Uterus (tissue), 4 donors: ENCODE measurements around the gene KRT15. TPM values are rescaled to one million over a fixed set of nuclear protein-coding genes. Genes with fewer than 3 reads are reported as not detected.

ENCODE experiments used
- DNase-seq, 2 donors: peaks; one replicate each; pipeline ENCODE4 v3.0.0-alpha.2; 2019 to 2020
- H3K27ac ChIP-seq, 2 donors: fragments of 200-600 bp; sonication (generic); 1 replicate in 1 of 2; 2 replicates in 1 of 2; pipeline ENCODE4 v1.5.1; 2016 to 2018
- H3K27me3 ChIP-seq, 2 donors: fragments of 200-600 bp; sonication (generic); one replicate each; pipeline ENCODE4 v1.5.1; 2018 to 2019; ENCODE audit warnings: control low read depth in 1 of 2
- H3K36me3 ChIP-seq, 2 donors: fragments of 200-600 bp; sonication (generic); one replicate each; pipeline ENCODE4 v1.5.1; 2019; ENCODE audit warnings: control low read depth in 1 of 2
- H3K4me1 ChIP-seq, 2 donors: fragments of 200-600 bp; sonication (generic); one replicate each; pipeline ENCODE4 v1.5.1; 2018 to 2019; ENCODE audit warnings: control low read depth in 1 of 2
- H3K4me3 ChIP-seq, 2 donors: fragments of 200-600 bp; sonication (generic); 1 replicate in 1 of 2; 2 replicates in 1 of 2; pipeline ENCODE4 v1.5.1; 2018 to 2019; ENCODE audit warnings: mild to moderate bottlenecking in 1 of 2
- H3K9me3 ChIP-seq, 2 donors: fragments of 200-600 bp; sonication (generic); one replicate each; pipeline ENCODE4 v1.5.1; 2019; ENCODE audit warnings: control low read depth in 1 of 2
- POLR2A ChIP-seq, 2 donors: fragments of 450-650 bp; IDR thresholded peaks; one replicate each; pipeline ENCODE4 v1.6.1; 2016; ENCODE audit warnings: antibody characterized with exemption in 2 of 2, mild to moderate bottlenecking in 1 of 2, moderate library complexity in 1 of 2
- intact Hi-C: fragments of 100-400 bp; cut with DNase I; formaldehyde crosslinking; loops from one replicate; pipeline ENCODE4 v1.15.1; 2023; ENCODE audit warnings: low total_unique reads
- total RNA-seq, 4 donors: library from RNA; depleted of rRNA in 3 of 4; stranded (reverse); fragments of >200 nt in 3 of 4; gene quantifications; one replicate each; pipeline versions ENCODE4 v1.1.0 to v1.2.4, GENCODE V29; 2014 to 2023
- TF ChIP-seq, protein P1 (sequence below), 4 experiments: fragments of 200-600 bp in 2 of 4; fragments of 450-650 bp in 2 of 4; sonication (generic) in 2 of 4; IDR thresholded peaks; one replicate each; pipeline ENCODE4 v1.5.1; 2016 to 2019; ENCODE audit warnings: antibody characterized with exemption in 4 of 4, mild to moderate bottlenecking in 2 of 4, moderate library complexity in 1 of 4
- donor health status: DM: yes; HTN: yes; CAD: no.

The KRT15 gene
- total RNA-seq, 4 donors from 2014 or later, result 0.41 to 11.5 (median 1.6) TPM; not detected in 1

- Histone ChIP-seq H3K27ac (no peak overlapping the region), H3K9me3 (no peaks in the 10 kb centered on the region), H3K4me3 (no peak overlapping the region), H3K27me3 (no peaks in the 10 kb centered on the region), H3K4me1 (peaks cover 0 to 8% of the 10 kb centered on the region in 2 donors), H3K36me3 (no peaks in the 10 kb centered on the region)
- intact Hi-C loops, result loop anchor here (5.0 kb wide), 1 partner anchor 94 kb away; no protein-coding TSS in a partner anchor
- no peak for DNase-seq
- no peak for TF ChIP-seq POLR2A (IDR thresholded peaks at IDR 0.05)
- TF ChIP-seq, protein P1, sequence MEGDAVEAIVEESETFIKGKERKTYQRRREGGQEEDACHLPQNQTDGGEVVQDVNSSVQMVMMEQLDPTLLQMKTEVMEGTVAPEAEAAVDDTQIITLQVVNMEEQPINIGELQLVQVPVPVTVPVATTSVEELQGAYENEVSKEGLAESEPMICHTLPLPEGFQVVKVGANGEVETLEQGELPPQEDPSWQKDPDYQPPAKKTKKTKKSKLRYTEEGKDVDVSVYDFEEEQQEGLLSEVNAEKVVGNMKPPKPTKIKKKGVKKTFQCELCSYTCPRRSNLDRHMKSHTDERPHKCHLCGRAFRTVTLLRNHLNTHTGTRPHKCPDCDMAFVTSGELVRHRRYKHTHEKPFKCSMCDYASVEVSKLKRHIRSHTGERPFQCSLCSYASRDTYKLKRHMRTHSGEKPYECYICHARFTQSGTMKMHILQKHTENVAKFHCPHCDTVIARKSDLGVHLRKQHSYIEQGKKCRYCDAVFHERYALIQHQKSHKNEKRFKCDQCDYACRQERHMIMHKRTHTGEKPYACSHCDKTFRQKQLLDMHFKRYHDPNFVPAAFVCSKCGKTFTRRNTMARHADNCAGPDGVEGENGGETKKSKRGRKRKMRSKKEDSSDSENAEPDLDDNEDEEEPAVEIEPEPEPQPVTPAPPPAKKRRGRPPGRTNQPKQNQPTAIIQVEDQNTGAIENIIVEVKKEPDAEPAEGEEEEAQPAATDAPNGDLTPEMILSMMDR (IDR thresholded peaks at IDR 0.05), result no peak
Measured at GRCh38 chr17:41553176-41553575, 34.5 kb upstream of the KRT15 start.

- TF ChIP-seq POLR2A (IDR thresholded peaks at IDR 0.05), result no peak
- TF ChIP-seq, protein P1 (IDR thresholded peaks at IDR 0.05), result no peak
- intact Hi-C loops, result loop anchor here (5.0 kb wide), 1 partner anchor 95 kb away; no protein-coding TSS in a partner anchor
- peaks cover 0 to 9% of the 10 kb centered on the region in 2 donors for H3K4me1 ChIP-seq
- no peak overlapping the region for H3K4me3 ChIP-seq
- H3K27me3 ChIP-seq, result no peaks in the 10 kb centered on the region
- H3K27ac ChIP-seq, result no peak overlapping the region
- H3K9me3 ChIP-seq, result no peaks in the 10 kb centered on the region
- no peaks in the 10 kb centered on the region for H3K36me3 ChIP-seq
- DNase-seq, result no peak
Measured at GRCh38 chr17:41552455-41552854, 33.8 kb upstream of the KRT15 start.

DNA sequence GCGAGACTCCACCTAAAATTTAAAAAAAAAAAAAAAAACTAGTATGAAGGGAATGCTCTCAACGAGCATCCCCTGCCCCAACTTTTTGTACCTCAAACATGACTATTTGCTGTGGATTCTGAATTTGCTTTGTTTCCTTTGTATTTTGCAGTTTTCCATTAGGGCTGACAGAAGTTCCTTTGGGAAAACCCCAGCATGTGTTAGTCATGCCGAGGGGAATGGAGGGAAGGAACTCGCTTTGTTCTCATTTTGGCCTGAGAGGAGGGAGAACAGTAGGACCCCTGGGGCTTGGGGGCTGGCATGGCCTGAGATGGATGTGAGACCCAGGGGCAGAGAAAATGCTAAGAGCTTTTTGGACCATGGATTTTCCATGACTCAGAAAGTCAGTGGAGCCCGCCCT is 32.7 kb upstream of the KRT15 start:
- TF ChIP-seq, protein P1 (IDR thresholded peaks at IDR 0.05), result no peak
- TF ChIP-seq POLR2A (IDR thresholded peaks at IDR 0.05), result no peak
- intact Hi-C loops, result loop anchor here (5.0 kb wide), 1 partner anchor 96 kb away; no protein-coding TSS in a partner anchor
- Histone ChIP-seq H3K9me3 (no peaks in the 10 kb centered on the region), H3K4me3 (no peak overlapping the region), H3K27ac (no peak overlapping the region), H3K27me3 (no peaks in the 10 kb centered on the region), H3K4me1 (peaks cover 0 to 9% of the 10 kb centered on the region in 2 donors), H3K36me3 (no peaks in the 10 kb centered on the region)
- DNase-seq, result no peak

DNA sequence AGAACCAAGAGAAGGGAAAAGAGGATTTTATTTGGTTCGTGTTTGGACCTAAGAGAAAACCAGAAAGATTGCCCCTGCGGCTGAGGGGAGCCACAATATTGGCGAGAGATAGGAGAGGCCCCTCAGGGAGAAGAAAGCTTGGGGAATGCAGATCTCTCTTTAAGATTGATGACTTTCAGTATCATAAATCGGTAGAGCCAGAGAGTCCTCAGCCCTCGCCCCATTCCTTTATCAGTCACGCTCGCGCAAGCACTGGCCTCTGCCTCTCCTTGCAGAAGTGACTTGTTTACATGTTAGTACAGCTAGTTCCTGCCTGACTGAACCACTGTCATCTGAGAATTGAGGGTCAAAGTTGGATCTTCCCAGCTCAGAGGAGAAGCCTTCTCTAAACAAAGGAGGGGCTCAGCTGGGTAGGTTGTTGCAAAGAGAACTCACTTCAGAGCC is 30.9 kb upstream of the KRT15 start:
- H3K27ac ChIP-seq, result peak overlapping the region; percentile 85 to 89
- DNase-seq, result peak in 1 of 2 donors; percentile 40
- no peak for TF ChIP-seq POLR2A (IDR thresholded peaks at IDR 0.05)
- TF ChIP-seq, protein P1 (IDR thresholded peaks at IDR 0.05), result no peak

GRCh38 chr17:41548844-41549595 is 30.3 kb upstream of the KRT15 start:
- TF ChIP-seq, protein P1 (IDR thresholded peaks at IDR 0.05), result peak; percentile 72 to 83 (median 80)
- no peak for TF ChIP-seq POLR2A (IDR thresholded peaks at IDR 0.05)
- peak overlapping the region; percentile 85 to 89 for H3K27ac ChIP-seq
- DNase-seq, result peak; percentile 85 to 87
- H3K27me3 ChIP-seq, result no peaks in the 10 kb centered on the region
- no peaks in the 10 kb centered on the region for H3K9me3 ChIP-seq
- H3K4me1 ChIP-seq, result peaks cover 0 to 9% of the 10 kb centered on the region in 2 donors
- no peaks in the 10 kb centered on the region for H3K36me3 ChIP-seq
- intact Hi-C loops, result no loop called here
- H3K4me3 ChIP-seq, result no peak overlapping the region

More for the DNA sequence above, 30.9 kb upstream of the KRT15 start:
- no peak overlapping the region for H3K4me3 ChIP-seq
- no peaks in the 10 kb centered on the region for H3K36me3 ChIP-seq
- H3K4me1 ChIP-seq, result peaks cover 0 to 9% of the 10 kb centered on the region in 2 donors
- H3K9me3 ChIP-seq, result no peaks in the 10 kb centered on the region
- intact Hi-C loops, result loop anchor here (5.0 kb wide), 1 partner anchor 98 kb away; no protein-coding TSS in a partner anchor
- no peaks in the 10 kb centered on the region for H3K27me3 ChIP-seq
